GM23338 (cell line): ENCODE data around the gene SC5D. TPM values are rescaled to one million over a fixed set of nuclear protein-coding genes. Genes with fewer than 3 reads are reported as not detected.

Experiments used
- ATAC-seq: fragments of 200-7000 bp; cut with Tn5 transposase; 3 replicates; pipeline ENCODE4 v1.9.1; 2020
- DNase-seq: peaks from one replicate; pipeline ENCODE4 v3.0.0-alpha.2; 2015; ENCODE audit warnings: low spot score
- H2AFZ ChIP-seq: fragments of 200-600 bp; sonication (generic); 2 replicates; pipeline ENCODE4 v1.8.0; 2016; ENCODE audit warnings: antibody characterized with exemption, mild to moderate bottlenecking, moderate library complexity
- H3F3A ChIP-seq: fragments of 200-600 bp; sonication (generic); replicated peaks from 2 replicates; pipeline ENCODE4 v1.8.0; 2017; ENCODE audit warnings: antibody characterized with exemption, mixed run types, low read depth
- H3K27ac ChIP-seq: fragments of 200-600 bp; sonication (generic); 2 replicates; pipeline ENCODE4 v1.6.1; 2016; ENCODE audit warnings: low read depth
- H3K27me3 ChIP-seq: fragments of 200-600 bp; sonication (generic); 2 replicates; pipeline ENCODE4 v1.8.0; 2016; ENCODE audit warnings: mild to moderate bottlenecking, mixed run types, moderate library complexity; ENCODE audit not compliant: insufficient read depth
- H3K36me3 ChIP-seq: fragments of 200-600 bp; sonication (generic); 2 replicates; pipeline ENCODE4 v1.8.0; 2016; ENCODE audit warnings: mild to moderate bottlenecking; ENCODE audit not compliant: insufficient read depth
- H3K4me1 ChIP-seq: fragments of 200-600 bp; sonication (generic); 2 replicates; pipeline ENCODE4 v1.8.0; 2016; ENCODE audit warnings: mild to moderate bottlenecking, moderate library complexity; ENCODE audit not compliant: insufficient read depth
- H3K4me2 ChIP-seq: fragments of 200-600 bp; sonication (generic); 2 replicates; pipeline ENCODE4 v1.7.1; 2017; ENCODE audit warnings: mixed run types
- H3K4me3 ChIP-seq: fragments of 200-600 bp; sonication (generic); 2 replicates; pipeline ENCODE4 v1.6.1; 2016; ENCODE audit warnings: mixed run types
- H3K79me2 ChIP-seq: fragments of 200-600 bp; sonication (generic); replicated peaks from 2 replicates; pipeline ENCODE4 v1.8.0; 2017; ENCODE audit warnings: mild to moderate bottlenecking; ENCODE audit not compliant: insufficient read depth
- H3K9me2 ChIP-seq: fragments of 200-600 bp; sonication (generic); 2 replicates; pipeline ENCODE4 v1.8.0; 2017; ENCODE audit not compliant: insufficient read depth
- H4K20me1 ChIP-seq: fragments of 200-600 bp; sonication (generic); replicated peaks from 2 replicates; pipeline ENCODE4 v1.8.0; 2017; ENCODE audit warnings: mild to moderate bottlenecking; ENCODE audit not compliant: insufficient read depth
- H3K27ac Mint-ChIP-seq: 2 replicates; pipeline ENCODE4 v1.8.0; 2020; ENCODE audit warnings: inconsistent platforms, mild to moderate bottlenecking, moderate library complexity, mixed read lengths
- H3K27me3 Mint-ChIP-seq: 3 replicates; pipeline ENCODE4 v1.8.0; 2022; ENCODE audit warnings: low read depth, mild to moderate bottlenecking, moderate library complexity, mixed read lengths, inconsistent platforms; ENCODE audit not compliant: insufficient read depth, poor library complexity
- H3K36me3 Mint-ChIP-seq: 3 replicates; pipeline ENCODE4 v1.8.0; 2021; ENCODE audit warnings: low read depth, mild to moderate bottlenecking, inconsistent platforms, moderate library complexity, mixed read lengths
- H3K4me1 Mint-ChIP-seq: 3 replicates; pipeline ENCODE4 v1.8.0; 2020; ENCODE audit warnings: mild to moderate bottlenecking, inconsistent platforms, mixed read lengths
- H3K4me3 Mint-ChIP-seq: 3 replicates; pipeline ENCODE4 v1.8.0; 2021; ENCODE audit warnings: moderate library complexity, mild to moderate bottlenecking, inconsistent platforms, mixed read lengths
- H3K9me3 Mint-ChIP-seq: 3 replicates; pipeline ENCODE4 v1.8.0; 2020; ENCODE audit warnings: moderate library complexity, mild to moderate bottlenecking, inconsistent platforms, mixed read lengths
- CTCF ChIP-seq, 2 experiments: fragments of 200-600 bp in 1 of 2; sonication (generic) in 1 of 2; conservative IDR thresholded peaks; 2 replicates each; pipeline versions ENCODE4 v1.5.1 to v1.6.1; 2016 to 2017; ENCODE audit warnings: antibody characterized with exemption in 2 of 2, low read depth in 2 of 2, mild to moderate bottlenecking in 2 of 2, moderate library complexity in 1 of 2
- ETS1 ChIP-seq: IDR thresholded peaks from 2 replicates; pipeline ENCODE4 v1.6.1; 2016; ENCODE audit warnings: antibody characterized with exemption
- EZH2phosphoT487 ChIP-seq: fragments of 200-600 bp; sonication (generic); IDR thresholded peaks from one replicate; pipeline ENCODE4 v1.8.1; 2018; ENCODE audit warnings: antibody characterized with exemption; ENCODE audit not compliant: unreplicated experiment
- JUNB ChIP-seq: IDR thresholded peaks from one replicate; pipeline ENCODE4 v1.6.1; 2016; ENCODE audit warnings: antibody characterized with exemption; ENCODE audit not compliant: unreplicated experiment
- NANOG ChIP-seq: IDR thresholded peaks from 2 replicates; pipeline ENCODE4 v1.6.1; 2016; ENCODE audit warnings: antibody characterized with exemption, borderline replicate concordance
- STAT1 ChIP-seq: IDR thresholded peaks from one replicate; pipeline ENCODE4 v1.6.1; 2016; ENCODE audit warnings: antibody characterized with exemption; ENCODE audit not compliant: unreplicated experiment
- ZNF114 ChIP-seq: fragments of 250-450 bp; sonication (Bioruptor Pico); IDR thresholded peaks from 2 replicates; pipeline ENCODE4 v1.5.0; 2020; ENCODE audit warnings: mild to moderate bottlenecking, moderate library complexity
- ZNF462 ChIP-seq: fragments of 250-450 bp; sonication (Bioruptor Pico); IDR thresholded peaks from 2 replicates; pipeline ENCODE4 v1.5.0; 2020; ENCODE audit warnings: mild to moderate bottlenecking, moderate library complexity
- polyA plus RNA-seq: library from polyadenylated mRNA; unstranded; fragments of >200 nt; fragmentation: Nextera tagmentation; extraction: Ambion mirVana; gene quantifications from 2 replicates; pipeline ENCODE4 v1.2.1, GENCODE V29; 2016
- total RNA-seq: library from RNA; depleted of rRNA; stranded (reverse); fragments of >200 nt; shearing (Covaris generic); gene quantifications from 2 replicates; pipeline ENCODE4 v1.2.3, GENCODE V29; 2014

The SC5D gene
- total and polyA plus RNA-seq, 2 experiments from 2014 or later = 79.0 to 138 TPM

GRCh38 chr11:121300972-121301699, 8.6 kb downstream of the SC5D start:
- H3K4me1 ChIP-seq = peaks cover 39% of the 10 kb centered on the region
- peak overlapping the region; percentile 32; the same call in 1 of the 2 replicates for H3K27ac ChIP-seq
- no peak for DNase-seq
- ATAC-seq = no peak
- peaks cover 49% of the 10 kb centered on the region for H3K4me1 Mint-ChIP-seq
- H3K9me3 Mint-ChIP-seq = no peaks in the 10 kb centered on the region
- peaks cover 27% of the 10 kb centered on the region for H3K36me3 ChIP-seq
- H3K9me2 ChIP-seq = no peaks in the 10 kb centered on the region
- H3K36me3 Mint-ChIP-seq = peaks cover 34% of the 10 kb centered on the region
- peaks cover 78% of the 10 kb centered on the region for H3K79me2 ChIP-seq
- H3K4me3 Mint-ChIP-seq = no peak overlapping the region
- no peak overlapping the region for H2AFZ ChIP-seq
- H3K27ac Mint-ChIP-seq = peak overlapping the region; percentile 89
- peaks cover under 1% of the 10 kb centered on the region for H3K27me3 Mint-ChIP-seq
- TF ChIP-seq NANOG (no peak), ZNF462 (no peak), ZNF114 (CRISPR knock-in tag) (no peak), ETS1 (no peak), JUNB (no peak), EZH2phosphoT487 (no peak), CTCF (conservative IDR thresholded peaks at IDR 0.05; ENCODE audit: low read depth in 2 of 2) (no peak), STAT1 (no peak)
- H3F3A ChIP-seq = 0 out of 2 replicates have a peak, but pooled peaks cover 3% of the 10 kb centered on the region
- H3K4me2 ChIP-seq = no peak overlapping the region
- H3K27me3 ChIP-seq = no peaks in the 10 kb centered on the region
- H3K4me3 ChIP-seq = no peak overlapping the region
- H4K20me1 ChIP-seq = no peaks in the 10 kb centered on the region; the same call in 1 of the 2 replicates
